ENCODE results near the gene C1QL4. TPM values are rescaled to one million over a fixed set of nuclear protein-coding genes. Genes with fewer than 3 reads are reported as not detected.

The C1QL4 gene
- total RNA-seq, 1 donor from 2014 or later, result not detected

GRCh38 chr12:49341777-49342065 lies 4.7 kb upstream of the C1QL4 start:
- DNase-seq (ENCODE audit: low read depth), result no peak
- no peak overlapping the region for H3K4me3 ChIP-seq (ENCODE audit: low read depth, low read length)
- no peak for FAIRE-seq
- TF ChIP-seq CTCF (IDR thresholded peaks at IDR 0.05; ENCODE audit: insufficient read depth, low read length, severe bottlenecking), result no peak
- no peaks in the 10 kb centered on the region for H3K36me3 ChIP-seq (ENCODE audit: control insufficient read depth, insufficient read depth, low read length)
- peaks cover 41% of the 10 kb centered on the region for H3K27me3 ChIP-seq (ENCODE audit: control insufficient read depth, insufficient read depth, low read length)

- no peak for FAIRE-seq
Observed at GRCh38 chr12:49340971-49341776, 4.2 kb upstream of the C1QL4 start.

GRCh38 chr12:49340095-49340870 lies 3.3 kb upstream of the C1QL4 start:
- Histone ChIP-seq H3K36me3 (ENCODE audit: control insufficient read depth, insufficient read depth, low read length) (no peaks in the 10 kb centered on the region), H3K27me3 (ENCODE audit: control insufficient read depth, insufficient read depth, low read length) (peaks cover 46% of the 10 kb centered on the region), H3K4me3 (ENCODE audit: low read depth, low read length) (no peak overlapping the region)
- no peak for DNase-seq (ENCODE audit: low read depth)
- no peak for TF ChIP-seq CTCF (IDR thresholded peaks at IDR 0.05; ENCODE audit: insufficient read depth, low read length, severe bottlenecking)
- no peak for FAIRE-seq

More at GRCh38 chr12:49340971-49341776, 4.2 kb upstream of the C1QL4 start:
- no peak for DNase-seq (ENCODE audit: low read depth)
- no peaks in the 10 kb centered on the region for H3K36me3 ChIP-seq (ENCODE audit: control insufficient read depth, insufficient read depth, low read length)
- peaks cover 43% of the 10 kb centered on the region for H3K27me3 ChIP-seq (ENCODE audit: control insufficient read depth, insufficient read depth, low read length)
- no peak for TF ChIP-seq CTCF (IDR thresholded peaks at IDR 0.05; ENCODE audit: insufficient read depth, low read length, severe bottlenecking)
- no peak overlapping the region for H3K4me3 ChIP-seq (ENCODE audit: low read depth, low read length)

- Histone ChIP-seq H3K27me3 (ENCODE audit: control insufficient read depth, insufficient read depth, low read length) (peaks cover 44% of the 10 kb centered on the region), H3K4me3 (ENCODE audit: low read depth, low read length) (no peak overlapping the region), H3K36me3 (ENCODE audit: control insufficient read depth, insufficient read depth, low read length) (no peaks in the 10 kb centered on the region)
- no peak for TF ChIP-seq CTCF (IDR thresholded peaks at IDR 0.05; ENCODE audit: insufficient read depth, low read length, severe bottlenecking)
- no peak for DNase-seq (ENCODE audit: low read depth)
- FAIRE-seq, result no peak
Observed at GRCh38 chr12:49339464-49339861, 2.5 kb upstream of the C1QL4 start.

GRCh38 chr12:49338830-49339463 lies 2.0 kb upstream of the C1QL4 start:
- no peak for FAIRE-seq
- no peak for DNase-seq (ENCODE audit: low read depth)
- H3K36me3 ChIP-seq (ENCODE audit: control insufficient read depth, insufficient read depth, low read length), result no peaks in the 10 kb centered on the region
- H3K27me3 ChIP-seq (ENCODE audit: control insufficient read depth, insufficient read depth, low read length), result peaks cover 44% of the 10 kb centered on the region
- no peak overlapping the region for H3K4me3 ChIP-seq (ENCODE audit: low read depth, low read length)
- TF ChIP-seq CTCF (IDR thresholded peaks at IDR 0.05; ENCODE audit: insufficient read depth, low read length, severe bottlenecking), result no peak

Data from bronchial epithelial cell (primary cell).